Amniotic stem cell (primary cell): ENCODE measurements around the gene RYR2.
"Not testable (repeated sequence)": the region's sequence is repeated elsewhere in the genome, so short reads cannot be mapped to it uniquely, and the experiment has no call there.

Experiments used
- DNase-seq: peaks from one replicate; lab custom pipeline; 2025; lab: John Stamatoyannopoulos, UW

RYR2 gene

DNA sequence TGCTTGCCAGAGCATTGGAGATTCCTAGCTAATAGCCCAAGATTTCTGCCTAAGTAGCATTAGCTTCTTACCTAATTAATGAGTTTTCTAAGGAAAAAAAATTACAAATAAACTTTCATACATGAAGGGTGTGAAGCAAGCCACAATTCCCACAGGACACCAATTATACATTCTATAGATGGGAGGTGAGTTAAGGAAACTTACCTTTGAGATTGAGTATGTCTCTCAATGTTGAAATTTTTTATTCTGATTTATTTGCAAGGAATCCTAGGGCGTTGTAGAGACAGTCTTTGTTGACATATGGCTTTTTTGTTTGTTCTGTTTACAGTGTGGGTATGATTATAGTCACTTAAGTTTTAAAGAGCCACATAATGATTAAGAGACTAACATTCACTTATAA, 313.0 kb downstream of the RYR2 start:
- DNase-seq, result no peak

DNA sequence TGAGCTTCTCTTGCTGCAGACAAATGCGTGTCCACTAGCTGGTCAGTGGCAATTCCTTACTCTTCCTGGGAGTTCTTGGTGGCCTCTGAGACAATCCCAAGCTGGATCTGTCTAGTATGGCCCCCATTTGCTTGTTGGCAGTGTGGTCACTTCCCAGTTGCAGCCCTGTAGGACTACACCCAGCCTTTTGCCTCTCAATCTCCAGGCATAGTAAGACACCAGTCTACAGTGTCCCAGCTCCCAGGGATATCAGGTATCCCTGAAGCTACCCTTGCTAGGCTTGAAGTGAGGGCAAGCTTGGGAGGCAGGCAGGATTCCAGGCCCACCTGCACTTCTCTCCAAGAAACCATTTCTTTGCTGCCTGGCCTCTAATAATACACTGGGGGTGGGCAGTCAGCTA, 316.6 kb downstream of the RYR2 start:
- DNase-seq, result no peak

DNA sequence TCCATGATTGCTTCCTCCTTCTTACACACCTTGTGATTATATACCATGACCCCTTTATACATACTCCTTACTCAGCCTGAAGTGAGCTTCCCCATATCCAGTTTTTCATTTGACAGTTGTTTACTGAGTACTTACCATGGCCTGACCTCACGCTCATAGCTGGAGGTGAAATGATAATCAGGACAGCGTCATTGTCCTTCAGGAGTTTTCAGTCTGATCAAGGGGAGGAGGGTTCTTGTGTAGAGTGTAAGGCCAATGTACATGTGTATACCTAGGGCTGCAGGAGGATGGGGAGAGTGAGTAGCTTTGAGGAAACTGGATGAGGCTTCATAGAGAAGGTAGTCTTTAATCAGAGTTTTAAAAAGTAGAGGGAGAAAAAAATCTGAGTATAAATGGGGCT, 325.8 kb downstream of the RYR2 start:
- no peak for DNase-seq

DNA sequence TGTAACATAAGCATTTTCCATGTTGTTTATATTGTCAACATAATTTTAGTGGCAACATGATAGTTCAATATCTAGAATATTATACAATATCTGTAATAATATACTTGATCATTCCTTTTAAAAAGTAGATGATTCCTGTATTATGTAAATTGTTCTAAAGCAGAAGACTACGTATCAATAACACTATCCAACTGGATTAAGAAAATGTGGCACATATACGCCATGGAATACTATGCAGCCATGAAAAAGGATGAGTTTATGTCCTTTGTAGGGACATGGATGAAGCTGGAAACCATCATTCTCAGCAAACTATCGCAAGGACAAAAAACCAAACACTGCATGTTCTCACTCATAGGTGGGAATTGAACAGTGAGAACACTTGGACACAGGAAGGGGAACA, 329.5 kb downstream of the RYR2 start:
- DNase-seq, result not testable (repeated sequence)

DNA sequence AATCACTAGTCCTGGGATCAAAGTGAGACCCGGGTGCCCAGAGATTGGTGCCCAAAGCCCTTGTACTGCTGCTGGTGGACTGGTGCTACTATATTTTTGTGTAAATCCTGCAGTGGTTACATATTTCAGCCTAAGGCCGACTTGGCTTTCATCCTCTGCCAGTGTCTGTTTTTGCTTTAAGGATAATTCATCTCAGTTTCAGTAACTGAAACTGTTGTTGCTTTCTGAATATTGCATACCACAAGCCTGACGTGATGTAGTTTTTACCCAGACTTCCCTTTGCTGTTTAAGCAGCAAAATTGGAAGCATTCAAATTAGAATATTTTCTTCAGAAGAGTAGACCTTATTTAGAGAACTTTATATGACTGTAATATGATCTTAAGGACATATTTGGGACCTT, 341.8 kb downstream of the RYR2 start:
- no peak for DNase-seq

DNA sequence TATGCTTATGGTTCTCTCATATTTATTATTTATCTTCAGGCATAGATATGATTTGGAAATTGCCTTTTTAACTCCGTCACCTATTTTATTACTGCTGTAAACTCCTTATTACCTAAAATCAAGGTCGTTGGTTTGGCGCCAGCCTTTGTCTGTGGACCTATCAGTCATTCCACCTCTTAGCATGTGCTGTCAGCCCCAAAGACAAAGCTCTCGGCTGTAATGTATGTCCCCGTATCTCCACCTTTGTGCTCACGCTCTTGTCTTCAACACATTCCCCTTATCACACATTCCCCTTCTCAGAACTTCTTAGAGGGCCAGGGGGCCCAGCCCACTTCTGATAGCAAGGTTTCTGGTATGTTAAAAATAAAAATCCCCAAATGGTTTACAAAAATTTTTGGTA, 342.2 kb downstream of the RYR2 start:
- no peak for DNase-seq

DNA sequence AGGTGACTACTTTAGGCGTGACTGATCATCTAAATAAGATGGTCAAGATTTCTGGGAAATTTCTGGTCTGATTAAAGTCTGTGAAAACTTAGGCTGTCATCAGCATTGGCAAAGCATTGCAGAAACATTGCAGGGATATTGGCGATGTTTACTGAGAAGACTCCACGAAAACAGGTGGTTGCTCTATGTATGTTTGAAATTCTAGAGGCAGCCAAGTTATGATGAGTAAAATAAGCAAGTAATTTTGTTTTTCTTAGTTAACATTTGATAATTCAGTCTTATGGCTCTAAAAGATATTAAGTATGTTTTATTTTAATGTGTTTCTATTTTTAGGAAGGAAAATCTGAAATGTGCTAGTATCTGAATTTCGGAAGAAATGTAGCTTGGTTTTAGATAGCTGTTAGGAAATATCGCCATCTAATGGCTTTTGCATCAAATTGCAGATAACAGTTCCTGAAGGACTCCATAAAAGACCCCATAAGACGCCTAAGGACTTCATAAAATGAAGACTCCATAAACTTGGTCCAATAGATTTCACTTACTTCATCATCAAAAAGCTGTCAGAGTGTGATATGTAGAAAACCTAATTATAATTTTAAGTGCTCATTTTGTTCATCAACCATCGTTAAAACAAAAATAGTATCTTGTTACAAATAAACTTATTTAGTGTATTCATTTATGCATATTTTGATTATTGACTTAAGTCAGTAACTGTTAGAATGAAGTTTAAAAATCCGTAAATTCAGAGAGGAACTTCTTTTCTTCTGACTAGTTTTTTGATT, 344.6 kb downstream of the RYR2 start:
- DNase-seq, result no peak

DNA sequence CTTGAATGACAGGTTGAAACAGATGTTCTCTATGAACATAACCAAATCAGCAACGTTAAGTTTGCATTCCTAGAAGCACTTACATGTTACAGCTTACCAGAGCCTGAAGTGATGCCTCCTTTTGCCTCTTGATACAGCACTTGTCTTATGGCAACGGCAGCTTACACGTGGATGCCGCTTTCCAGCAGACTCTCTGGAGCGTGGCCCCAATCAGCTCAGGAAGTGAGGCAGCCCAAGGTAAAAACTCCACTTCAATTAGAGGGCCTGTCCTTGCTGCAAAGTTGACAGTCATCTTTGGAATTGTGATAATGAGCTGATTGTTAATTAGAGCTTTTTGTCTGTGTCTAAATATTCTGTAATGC, 345.1 kb downstream of the RYR2 start:
- DNase-seq, result no peak

- no peak for DNase-seq
Measured at GRCh38 chr1:237390823-237391222, 348.8 kb downstream of the RYR2 start.

- no peak for DNase-seq
Measured at GRCh38 chr1:237393632-237394031, 351.6 kb downstream of the RYR2 start.

GRCh38 chr1:237394281-237394680, 352.3 kb downstream of the RYR2 start:
- no peak for DNase-seq

DNA sequence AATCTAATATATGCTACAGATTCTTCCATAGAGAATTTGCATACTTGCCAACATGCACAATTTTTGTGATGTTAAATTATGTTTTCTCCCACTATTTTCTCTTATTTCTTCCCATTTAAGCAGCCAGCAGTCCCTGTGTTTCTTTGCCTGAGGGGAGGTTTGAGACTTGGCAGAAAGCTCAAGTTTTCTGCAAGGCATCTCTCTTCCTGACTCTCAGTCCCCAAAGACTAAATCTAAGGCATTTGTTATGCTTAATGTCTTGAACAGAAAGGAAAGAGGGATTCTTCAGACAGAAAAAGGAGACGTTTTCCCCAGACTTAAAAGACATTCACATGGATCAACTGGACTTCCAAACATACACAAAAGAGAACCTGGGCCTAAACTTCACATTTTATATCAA, 354.4 kb downstream of the RYR2 start:
- DNase-seq, result no peak

GRCh38 chr1:237398751-237399150, 356.8 kb downstream of the RYR2 start:
- DNase-seq, result no peak

- no peak for DNase-seq
Measured at GRCh38 chr1:237405912-237406311, 363.9 kb downstream of the RYR2 start.

DNA sequence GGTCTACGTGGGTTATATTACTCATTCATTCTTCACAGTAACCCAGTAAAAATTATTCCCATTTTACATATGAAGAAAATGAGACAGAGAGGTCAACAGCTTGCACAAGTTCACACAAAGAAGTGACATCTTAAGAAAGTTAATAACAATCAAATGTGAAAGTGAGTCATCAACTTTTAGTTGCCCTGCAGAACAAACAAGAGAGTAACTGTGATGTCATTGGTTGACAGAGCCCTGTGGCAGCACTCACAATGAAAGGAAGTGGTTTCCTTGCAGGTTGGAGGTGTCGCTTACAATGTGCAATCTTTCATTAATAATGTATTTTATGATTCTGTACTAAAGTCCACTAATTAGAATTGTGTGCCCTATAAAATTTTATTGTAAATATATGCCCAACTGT, 369.6 kb downstream of the RYR2 start:
- no peak for DNase-seq

DNA sequence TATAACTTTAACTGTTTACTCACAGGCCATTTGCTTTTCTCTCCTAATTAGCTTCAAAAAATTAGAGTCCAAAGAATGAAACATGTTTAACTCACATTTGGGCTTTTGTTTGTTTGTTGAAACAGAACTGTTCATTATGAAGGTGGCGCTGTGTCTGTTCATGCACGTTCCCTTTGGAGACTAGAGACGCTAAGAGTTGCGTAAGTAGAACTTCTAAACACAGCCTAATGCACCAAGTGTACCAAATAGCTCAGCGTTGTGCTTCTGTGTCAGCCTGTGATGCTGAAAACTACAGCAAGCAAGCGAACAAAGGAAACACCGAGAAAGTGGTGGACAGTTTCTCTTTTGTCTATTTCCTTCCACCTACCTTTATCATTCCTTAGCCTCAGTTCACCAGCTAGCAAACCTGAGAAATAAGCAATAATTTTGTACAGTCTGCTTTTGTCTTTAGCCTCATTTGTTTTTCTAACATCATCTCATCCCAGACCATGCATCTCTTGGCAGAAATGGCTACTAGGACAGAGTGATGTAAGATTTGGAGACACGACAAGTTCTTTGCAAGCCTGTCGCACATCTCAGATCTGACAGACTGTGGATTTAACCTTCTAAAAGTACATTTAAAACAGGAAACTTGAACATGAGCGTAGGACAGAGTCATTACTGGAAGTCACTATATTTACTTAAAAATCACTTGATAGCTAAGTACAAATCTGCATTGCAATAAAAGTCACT, 375.1 kb downstream of the RYR2 start:
- no peak for DNase-seq

DNA sequence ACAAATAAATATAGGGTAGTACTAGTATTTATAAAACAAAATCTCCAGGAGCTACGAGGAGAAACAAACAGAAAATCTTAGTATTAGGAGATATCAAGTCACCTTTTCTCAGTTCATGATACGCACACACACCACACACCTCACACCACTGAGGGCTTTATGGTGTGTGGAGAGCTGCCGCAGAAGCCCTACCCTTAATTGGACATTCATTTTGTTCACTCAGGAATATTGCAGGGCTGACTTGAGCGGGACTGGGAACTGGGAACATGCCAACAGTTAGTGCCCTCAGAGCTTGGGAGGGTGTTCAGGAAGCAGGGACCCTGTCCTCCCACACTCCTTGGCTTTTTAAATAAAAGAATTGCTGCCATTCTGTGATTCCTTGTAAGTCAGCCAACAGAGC, 386.8 kb downstream of the RYR2 start:
- no peak for DNase-seq

GRCh38 chr1:237429252-237429651, 387.3 kb downstream of the RYR2 start:
- DNase-seq, result no peak

- DNase-seq, result no peak
Measured at GRCh38 chr1:237431448-237431847, 389.5 kb downstream of the RYR2 start.

DNA sequence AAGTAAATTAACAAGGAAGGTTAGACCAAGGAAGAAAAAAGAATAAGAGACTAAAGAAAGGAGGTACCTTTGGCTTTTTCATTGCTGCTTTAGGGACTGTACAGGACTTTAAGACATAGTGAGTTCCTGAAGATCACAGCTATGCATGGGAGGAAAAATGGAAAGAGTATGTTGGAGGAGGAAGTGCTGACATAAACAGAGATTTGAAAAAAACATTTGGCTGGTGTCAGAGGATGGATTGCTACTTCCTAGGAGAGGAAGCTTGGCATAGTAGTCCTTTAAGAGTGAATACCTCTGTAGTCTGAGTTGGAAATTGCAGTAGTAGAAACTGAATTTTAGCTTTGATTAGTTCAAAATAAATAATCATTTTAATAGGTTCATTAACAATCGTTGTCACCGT, 398.4 kb downstream of the RYR2 start:
- no peak for DNase-seq

- DNase-seq, result no peak
Measured at GRCh38 chr1:237444120-237444790, 402.3 kb downstream of the RYR2 start.

DNA sequence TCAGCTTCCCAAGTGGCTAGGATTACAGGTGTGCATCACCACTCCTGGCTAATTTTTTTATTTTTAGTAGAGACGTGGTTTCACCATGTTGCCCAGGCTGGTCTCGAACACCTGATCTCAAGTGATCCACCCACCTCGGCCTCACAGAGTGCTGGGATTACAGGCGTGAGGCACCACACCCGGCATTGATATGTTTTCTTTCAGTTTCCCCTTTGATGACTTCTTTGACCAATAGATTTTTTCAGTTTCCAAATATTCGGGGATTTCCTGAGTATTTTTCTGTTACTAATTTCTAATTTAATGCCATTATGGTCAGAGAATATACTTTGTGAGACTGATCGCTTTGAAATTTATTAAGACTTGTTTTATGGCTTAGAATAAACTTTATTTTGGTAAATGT, 406.1 kb downstream of the RYR2 start:
- DNase-seq, result no peak

DNA sequence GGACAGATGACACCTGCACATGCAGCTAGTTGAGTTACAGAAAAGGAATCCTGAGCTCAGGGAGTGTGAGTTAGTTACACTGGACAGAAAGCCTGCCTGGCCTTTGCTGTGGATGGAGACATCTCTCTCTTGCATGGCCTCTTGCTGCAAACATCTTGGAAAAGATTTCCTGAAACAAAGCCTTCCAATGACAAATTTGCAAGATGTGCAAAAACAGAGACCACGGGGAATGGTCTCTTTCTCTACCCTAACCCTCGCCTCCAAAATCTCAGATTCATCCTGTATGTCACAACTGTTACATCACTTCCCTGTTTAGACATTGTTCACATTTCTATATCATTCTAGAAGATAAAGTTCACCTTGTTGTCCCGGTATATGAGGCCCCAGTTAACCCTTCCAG, 415.6 kb downstream of the RYR2 start:
- no peak for DNase-seq
